Neural progenitor cell (in vitro differentiated cells): Measurements from ENCODE around the gene EFHD1.

Experiments
- EZH2 ChIP-seq: fragments of 200-600 bp; sonication (generic); IDR thresholded peaks from 2 replicates; pipeline ENCODE4 v1.6.1; 2017; ENCODE audit warnings: antibody characterized with exemption, mild to moderate bottlenecking, moderate library complexity
- TF ChIP-seq, protein P1 (sequence below): fragments of 200-600 bp; sonication (generic); IDR thresholded peaks from 2 replicates; pipeline ENCODE4 v1.5.1; 2017; ENCODE audit warnings: antibody characterized with exemption, mild to moderate bottlenecking

DNA sequence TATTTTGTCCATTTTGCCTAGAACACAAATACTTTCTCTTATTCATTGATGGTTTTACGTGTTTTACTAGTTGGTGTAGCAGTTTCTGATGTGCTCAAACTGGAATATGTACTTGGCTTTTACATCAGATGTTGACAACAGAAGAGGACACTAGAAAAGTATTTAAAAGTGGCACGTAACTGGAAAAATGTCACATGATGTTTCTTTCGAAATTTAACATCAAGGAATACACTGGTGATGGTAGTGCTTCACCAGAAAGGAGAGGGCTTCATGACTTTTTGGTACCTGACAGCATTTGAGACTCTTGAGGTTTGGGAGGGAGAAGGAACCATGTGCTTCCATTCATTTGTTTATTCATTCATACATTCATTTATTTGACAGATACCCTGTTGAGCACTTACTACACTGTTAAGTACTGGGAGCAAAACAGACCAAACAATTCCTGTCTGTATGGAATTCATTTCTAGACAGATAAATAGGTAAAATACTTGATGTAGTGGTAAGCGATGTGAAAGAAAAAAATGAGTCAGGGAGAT, 65.2 kb downstream of the EFHD1 start:
- TF ChIP-seq, protein P1, sequence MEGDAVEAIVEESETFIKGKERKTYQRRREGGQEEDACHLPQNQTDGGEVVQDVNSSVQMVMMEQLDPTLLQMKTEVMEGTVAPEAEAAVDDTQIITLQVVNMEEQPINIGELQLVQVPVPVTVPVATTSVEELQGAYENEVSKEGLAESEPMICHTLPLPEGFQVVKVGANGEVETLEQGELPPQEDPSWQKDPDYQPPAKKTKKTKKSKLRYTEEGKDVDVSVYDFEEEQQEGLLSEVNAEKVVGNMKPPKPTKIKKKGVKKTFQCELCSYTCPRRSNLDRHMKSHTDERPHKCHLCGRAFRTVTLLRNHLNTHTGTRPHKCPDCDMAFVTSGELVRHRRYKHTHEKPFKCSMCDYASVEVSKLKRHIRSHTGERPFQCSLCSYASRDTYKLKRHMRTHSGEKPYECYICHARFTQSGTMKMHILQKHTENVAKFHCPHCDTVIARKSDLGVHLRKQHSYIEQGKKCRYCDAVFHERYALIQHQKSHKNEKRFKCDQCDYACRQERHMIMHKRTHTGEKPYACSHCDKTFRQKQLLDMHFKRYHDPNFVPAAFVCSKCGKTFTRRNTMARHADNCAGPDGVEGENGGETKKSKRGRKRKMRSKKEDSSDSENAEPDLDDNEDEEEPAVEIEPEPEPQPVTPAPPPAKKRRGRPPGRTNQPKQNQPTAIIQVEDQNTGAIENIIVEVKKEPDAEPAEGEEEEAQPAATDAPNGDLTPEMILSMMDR, result no peak
- no peak for TF ChIP-seq EZH2
